ENCODE data around the gene MRPL24.
A peak's percentile ranks its signal among the peaks of the same experiment; 100 is the strongest.

DNA sequence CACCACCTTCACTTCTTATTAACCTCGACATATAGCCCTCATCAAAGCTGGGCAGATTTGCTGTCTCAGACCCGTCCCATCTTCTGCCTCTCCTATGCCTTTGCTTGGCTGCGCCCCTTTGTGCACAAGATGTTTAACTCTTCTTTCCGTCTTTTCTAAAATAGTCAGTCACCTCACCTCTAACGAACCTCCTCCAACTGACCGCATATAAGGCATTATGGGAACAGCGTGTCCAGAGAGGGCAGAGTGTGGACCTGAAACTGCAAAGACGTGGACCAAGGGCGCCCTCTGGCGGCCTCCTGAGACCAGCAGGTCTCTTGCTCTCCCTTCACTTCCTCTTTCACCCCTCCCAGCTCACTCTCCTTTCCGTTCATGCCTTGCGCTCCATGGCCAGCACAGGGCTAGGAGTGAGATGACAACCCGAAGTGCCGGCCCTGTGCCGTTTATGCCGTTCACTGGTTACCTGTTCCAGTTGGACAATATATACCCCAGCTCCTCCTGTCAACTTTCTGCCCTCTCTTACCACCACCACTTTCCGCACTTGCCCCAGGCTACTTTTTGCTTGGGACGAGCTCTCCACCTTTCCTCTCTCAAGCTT, 15.1 kb downstream of the MRPL24 start:
- TF ChIP-seq MYNN (tag by site-specific recombination; IDR thresholded peaks at IDR 0.05; ENCODE audit: borderline replicate concordance) (no peak), GFI1B (tag by site-specific recombination; IDR thresholded peaks at IDR 0.05) (no peak), ZBTB49 (tag by site-specific recombination; IDR thresholded peaks at IDR 0.05; ENCODE audit: low read depth) (no peak), ZSCAN18 (tag by site-specific recombination; IDR thresholded peaks at IDR 0.05) (no peak), CTCF (tag by site-specific recombination; IDR thresholded peaks at IDR 0.05) (peak; percentile 98), YY1 (tag by site-specific recombination; IDR thresholded peaks at IDR 0.05) (no peak), ZNF223 (tag by site-specific recombination; IDR thresholded peaks at IDR 0.05) (no peak)

Measured in HEK293 (cell line).